ENCODE data around the gene NIM1K.

DNA sequence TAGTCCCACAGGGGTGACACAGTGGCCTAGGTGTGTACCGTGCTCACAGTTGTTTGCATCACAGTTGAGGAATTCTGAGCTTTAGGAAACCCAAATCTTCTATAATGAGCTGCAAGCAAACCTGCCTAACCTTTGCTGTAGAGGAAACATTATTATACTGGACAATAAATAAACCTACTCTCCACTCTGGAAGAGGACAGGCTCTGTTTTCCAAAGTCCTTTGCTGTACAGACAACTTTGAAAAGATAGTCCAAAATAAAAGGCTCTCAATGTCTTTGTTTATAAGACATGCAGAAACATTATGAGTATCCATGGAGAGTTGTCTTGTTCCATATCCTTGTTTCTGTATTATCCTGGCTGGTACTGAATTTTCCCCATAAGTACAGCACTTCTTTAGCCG is 42.0 kb upstream of the NIM1K start:
- TF ChIP-seq, protein P1, sequence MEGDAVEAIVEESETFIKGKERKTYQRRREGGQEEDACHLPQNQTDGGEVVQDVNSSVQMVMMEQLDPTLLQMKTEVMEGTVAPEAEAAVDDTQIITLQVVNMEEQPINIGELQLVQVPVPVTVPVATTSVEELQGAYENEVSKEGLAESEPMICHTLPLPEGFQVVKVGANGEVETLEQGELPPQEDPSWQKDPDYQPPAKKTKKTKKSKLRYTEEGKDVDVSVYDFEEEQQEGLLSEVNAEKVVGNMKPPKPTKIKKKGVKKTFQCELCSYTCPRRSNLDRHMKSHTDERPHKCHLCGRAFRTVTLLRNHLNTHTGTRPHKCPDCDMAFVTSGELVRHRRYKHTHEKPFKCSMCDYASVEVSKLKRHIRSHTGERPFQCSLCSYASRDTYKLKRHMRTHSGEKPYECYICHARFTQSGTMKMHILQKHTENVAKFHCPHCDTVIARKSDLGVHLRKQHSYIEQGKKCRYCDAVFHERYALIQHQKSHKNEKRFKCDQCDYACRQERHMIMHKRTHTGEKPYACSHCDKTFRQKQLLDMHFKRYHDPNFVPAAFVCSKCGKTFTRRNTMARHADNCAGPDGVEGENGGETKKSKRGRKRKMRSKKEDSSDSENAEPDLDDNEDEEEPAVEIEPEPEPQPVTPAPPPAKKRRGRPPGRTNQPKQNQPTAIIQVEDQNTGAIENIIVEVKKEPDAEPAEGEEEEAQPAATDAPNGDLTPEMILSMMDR (conservative IDR thresholded peaks at IDR 0.05 in 1 of 2, IDR thresholded peaks at IDR 0.05 in 1 of 2; ENCODE audit: low read depth in 1 of 2, low read length in 2 of 2) = no peak
- no peak for TF ChIP-seq EZH2 (IDR thresholded peaks at IDR 0.05; ENCODE audit: low read length, missing control alignments)

Measured in fibroblast of lung (primary cell).